ENCODE measurements around the gene PRKACA.
"Not testable (repeated sequence)": the region's sequence is repeated elsewhere in the genome, so short reads cannot be mapped to it uniquely, and the experiment has no call there.

PRKACA gene

GRCh38 chr19:14048443-14049153, 69.0 kb downstream of the PRKACA start:
- no peak for DNase-seq (ENCODE audit: low read depth)

- DNase-seq (ENCODE audit: low read depth): not testable (repeated sequence)
Measured at GRCh38 chr19:14047866-14048265, 69.7 kb downstream of the PRKACA start.

- not testable (repeated sequence) for DNase-seq (ENCODE audit: low read depth)
Measured at GRCh38 chr19:14042659-14043608, 74.6 kb downstream of the PRKACA start.
